SU-DHL-6 (cell line): ENCODE measurements around the gene PCAT6.

Experiments
- H2AFZ ChIP-seq: fragments of 200-600 bp; sonication (generic); 2 replicates; pipeline ENCODE4 v1.6.1; 2014; ENCODE audit warnings: low read depth, mild to moderate bottlenecking, moderate library complexity, mixed read lengths, antibody characterized with exemption, low read length; ENCODE audit not compliant: severe bottlenecking
- H3F3A ChIP-seq: fragments of 200-600 bp; shearing (Covaris generic); 2 replicates; pipeline ENCODE4 v1.6.0; 2016; ENCODE audit warnings: antibody characterized with exemption, mild to moderate bottlenecking; ENCODE audit not compliant: insufficient read depth
- H3K27ac ChIP-seq: fragments of 200-600 bp; sonication (generic); 2 replicates; pipeline ENCODE4 v1.5.1; 2016; ENCODE audit warnings: low read depth, mild to moderate bottlenecking, low read length, moderate library complexity, mixed read lengths
- H3K27me3 ChIP-seq: fragments of 200-600 bp; sonication (generic), shearing (Covaris generic); 2 replicates; pipeline ENCODE4 v1.6.0; 2014; ENCODE audit warnings: mild to moderate bottlenecking, low read length
- H3K36me3 ChIP-seq: fragments of 200-600 bp; sonication (generic); 2 replicates; pipeline ENCODE4 v1.6.1; 2014; ENCODE audit warnings: mild to moderate bottlenecking, low read length, mixed read lengths
- H3K4me2 ChIP-seq: fragments of 300-600, 200-600 bp; shearing (Covaris generic), sonication (generic); 2 replicates; pipeline ENCODE4 v1.6.0; 2014; ENCODE audit warnings: low read length, low read depth, mild to moderate bottlenecking; ENCODE audit not compliant: poor library complexity, severe bottlenecking
- H3K4me3 ChIP-seq: fragments of 200-600 bp; sonication (generic); 2 replicates; pipeline ENCODE4 v1.5.1; 2014; ENCODE audit warnings: antibody characterized with exemption, low read length, mild to moderate bottlenecking, mixed read lengths; ENCODE audit not compliant: insufficient read depth, poor library complexity, severe bottlenecking
- H3K79me2 ChIP-seq: fragments of 200-600 bp; sonication (generic); 2 replicates; pipeline ENCODE4 v1.6.1; 2014; ENCODE audit warnings: mild to moderate bottlenecking, low read length, moderate library complexity; ENCODE audit not compliant: insufficient read depth
- H3K9ac ChIP-seq: fragments of 200-600 bp; sonication (generic); 2 replicates; pipeline ENCODE4 v1.7.0; 2014; ENCODE audit warnings: mild to moderate bottlenecking, low read length
- H3K9me2 ChIP-seq: fragments of 200-600 bp; sonication (generic); replicated peaks from 2 replicates; pipeline ENCODE4 v1.6.1; 2014; ENCODE audit warnings: low read length; ENCODE audit not compliant: insufficient read depth
- H3K9me3 ChIP-seq: fragments of 200-600 bp; sonication (generic); 2 replicates; pipeline ENCODE4 v1.6.1; 2014; ENCODE audit warnings: low read length, mixed read lengths; ENCODE audit not compliant: insufficient read depth
- H4K20me1 ChIP-seq: fragments of 200-600 bp; sonication (generic); 2 replicates; pipeline ENCODE4 v1.6.1; 2014; ENCODE audit warnings: low read depth, mild to moderate bottlenecking, antibody characterized with exemption, low read length, moderate library complexity, mixed read lengths
- EZH2phosphoT487 ChIP-seq: fragments of 200-600 bp; sonication (generic), shearing (Covaris generic); conservative IDR thresholded peaks from 2 replicates; pipeline ENCODE4 v1.6.1; 2018; ENCODE audit warnings: mild to moderate bottlenecking, antibody characterized with exemption, low read length, moderate library complexity, mixed read lengths
- TF ChIP-seq, protein P1 (sequence below): fragments of 200-600 bp; sonication (generic); IDR thresholded peaks from one replicate; pipeline ENCODE4 v1.5.1; 2017; ENCODE audit warnings: antibody characterized with exemption, mild to moderate bottlenecking, low read length, moderate library complexity; ENCODE audit not compliant: insufficient read depth, poor library complexity, severe bottlenecking

The PCAT6 gene

GRCh38 chr1:202770135-202770534 lies 40.6 kb upstream of the PCAT6 start:
- Histone ChIP-seq H3F3A (no peaks in the 10 kb centered on the region), H4K20me1 (no peaks in the 10 kb centered on the region), H3K27ac (no peak overlapping the region), H3K9me3 (no peaks in the 10 kb centered on the region), H2AFZ (no peak overlapping the region), H3K9me2 (no peaks in the 10 kb centered on the region), H3K36me3 (no peaks in the 10 kb centered on the region), H3K4me2 (no peak overlapping the region), H3K27me3 (no peaks in the 10 kb centered on the region), H3K4me3 (no peak overlapping the region), H3K9ac (no peak overlapping the region), H3K79me2 (no peaks in the 10 kb centered on the region)
- TF ChIP-seq, protein P1, sequence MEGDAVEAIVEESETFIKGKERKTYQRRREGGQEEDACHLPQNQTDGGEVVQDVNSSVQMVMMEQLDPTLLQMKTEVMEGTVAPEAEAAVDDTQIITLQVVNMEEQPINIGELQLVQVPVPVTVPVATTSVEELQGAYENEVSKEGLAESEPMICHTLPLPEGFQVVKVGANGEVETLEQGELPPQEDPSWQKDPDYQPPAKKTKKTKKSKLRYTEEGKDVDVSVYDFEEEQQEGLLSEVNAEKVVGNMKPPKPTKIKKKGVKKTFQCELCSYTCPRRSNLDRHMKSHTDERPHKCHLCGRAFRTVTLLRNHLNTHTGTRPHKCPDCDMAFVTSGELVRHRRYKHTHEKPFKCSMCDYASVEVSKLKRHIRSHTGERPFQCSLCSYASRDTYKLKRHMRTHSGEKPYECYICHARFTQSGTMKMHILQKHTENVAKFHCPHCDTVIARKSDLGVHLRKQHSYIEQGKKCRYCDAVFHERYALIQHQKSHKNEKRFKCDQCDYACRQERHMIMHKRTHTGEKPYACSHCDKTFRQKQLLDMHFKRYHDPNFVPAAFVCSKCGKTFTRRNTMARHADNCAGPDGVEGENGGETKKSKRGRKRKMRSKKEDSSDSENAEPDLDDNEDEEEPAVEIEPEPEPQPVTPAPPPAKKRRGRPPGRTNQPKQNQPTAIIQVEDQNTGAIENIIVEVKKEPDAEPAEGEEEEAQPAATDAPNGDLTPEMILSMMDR = no peak
- TF ChIP-seq EZH2phosphoT487 = no peak

DNA sequence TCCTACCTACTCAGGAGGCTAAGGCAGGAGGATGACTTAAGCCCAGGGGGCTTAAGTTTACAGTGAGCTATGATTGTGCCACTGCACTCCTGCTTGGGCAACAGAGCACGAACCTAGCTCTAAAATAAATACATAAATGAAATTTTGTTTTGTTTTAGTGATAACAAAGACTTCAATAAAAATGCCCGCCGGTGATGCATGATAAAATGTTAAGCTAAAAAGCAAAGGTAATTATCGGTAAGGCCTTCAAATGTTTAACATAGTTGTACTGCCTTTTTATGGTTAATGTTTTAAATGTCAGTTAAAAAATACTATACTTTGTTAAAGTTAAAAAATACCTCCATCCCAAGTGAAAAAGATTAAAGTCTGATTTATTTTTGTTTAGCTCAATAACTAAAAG lies 29.6 kb upstream of the PCAT6 start:
- Histone ChIP-seq H4K20me1 (no peaks in the 10 kb centered on the region), H3K9ac (no peak overlapping the region), H3K9me3 (no peaks in the 10 kb centered on the region), H2AFZ (no peak overlapping the region), H3K27me3 (no peaks in the 10 kb centered on the region), H3K79me2 (no peaks in the 10 kb centered on the region), H3K27ac (no peak overlapping the region), H3K4me2 (no peak overlapping the region), H3F3A (no peaks in the 10 kb centered on the region), H3K4me3 (no peak overlapping the region), H3K9me2 (no peaks in the 10 kb centered on the region), H3K36me3 (no peaks in the 10 kb centered on the region)
- TF ChIP-seq, protein P1 = no peak
- TF ChIP-seq EZH2phosphoT487 = no peak

- TF ChIP-seq, protein P1 = no peak
- TF ChIP-seq EZH2phosphoT487 = no peak
- Histone ChIP-seq H3K79me2 (no peaks in the 10 kb centered on the region), H4K20me1 (no peaks in the 10 kb centered on the region)
These were observed 23.9 kb upstream of the PCAT6 start for GRCh38 chr1:202786804-202787203.

More at GRCh38 chr1:202786804-202787203, 23.9 kb upstream of the PCAT6 start:
- Histone ChIP-seq H3K9me3 (no peaks in the 10 kb centered on the region), H3F3A (no peaks in the 10 kb centered on the region), H3K36me3 (no peaks in the 10 kb centered on the region), H3K9me2 (no peaks in the 10 kb centered on the region), H3K4me2 (no peak overlapping the region), H3K4me3 (no peak overlapping the region), H2AFZ (no peak overlapping the region), H3K27ac (no peak overlapping the region), H3K9ac (no peak overlapping the region), H3K27me3 (no peaks in the 10 kb centered on the region)
